A673 (cell line): ENCODE data around the gene SNRPA. TPM values are rescaled to one million over a fixed set of nuclear protein-coding genes. Genes with fewer than 3 reads are reported as not detected.

Experiments used
- BruUV-seq: library from RNA; stranded (reverse); fragments of 400-500 nt; replicated peaks from 2 replicates; lab custom pipeline; 2021; lab: Mats Ljungman, UMichigan
- CTCF ChIA-PET: fragments of 300-600 bp; sonication (Branson Sonifier 250); formaldehyde crosslinking; loops from one replicate; lab custom pipeline; 2022; ENCODE audit warnings: antibody characterized with exemption; lab: Charles Lee
- POLR2A ChIA-PET: fragments of 300-600 bp; sonication (Branson Sonifier 250); formaldehyde crosslinking; loops from one replicate; lab custom pipeline; 2022; ENCODE audit warnings: antibody characterized with exemption; ENCODE audit not compliant: low non-redundant PET; lab: Charles Lee
- DNase-seq: peaks from one replicate; pipeline ENCODE4 v3.0.0-alpha.2; 2015; ENCODE audit warnings: low spot score
- H3K27ac ChIP-seq: fragments of 200-600 bp; sonication (generic); 2 replicates; pipeline ENCODE4 v1.5.1; 2016; ENCODE audit warnings: mixed run types, low read depth, mild to moderate bottlenecking, mixed read lengths, antibody characterized with exemption, low read length; ENCODE audit not compliant: poor library complexity, severe bottlenecking
- H3K27me3 ChIP-seq: fragments of 200-600 bp; sonication (generic); replicated peaks from 2 replicates; pipeline ENCODE4 v1.6.1; 2017; ENCODE audit warnings: mixed run types, low read depth, mild to moderate bottlenecking, mixed read lengths, antibody characterized with exemption, low read length; ENCODE audit not compliant: insufficient read depth, poor library complexity
- H3K36me3 ChIP-seq: fragments of 200-600 bp; sonication (generic); 2 replicates; pipeline ENCODE4 v1.6.1; 2016; ENCODE audit warnings: mixed run types, mild to moderate bottlenecking, mixed read lengths, antibody characterized with exemption, low read length; ENCODE audit not compliant: insufficient read depth, poor library complexity, severe bottlenecking
- H3K4me1 ChIP-seq: fragments of 200-600 bp; sonication (generic); 2 replicates; pipeline ENCODE4 v1.6.1; 2017; ENCODE audit warnings: mixed run types, mild to moderate bottlenecking, mixed read lengths, antibody characterized with exemption, low read length; ENCODE audit not compliant: insufficient read depth, poor library complexity, severe bottlenecking
- H3K4me3 ChIP-seq: fragments of 200-600 bp; sonication (generic); 2 replicates; pipeline ENCODE4 v1.5.1; 2016; ENCODE audit warnings: low read depth, mixed run types, mild to moderate bottlenecking, mixed read lengths, low read length; ENCODE audit not compliant: poor library complexity, severe bottlenecking
- H3K9me3 ChIP-seq: fragments of 200-600 bp; sonication (generic); 2 replicates; pipeline ENCODE4 v1.6.1; 2016; ENCODE audit warnings: mixed run types, low read depth, mild to moderate bottlenecking, mixed read lengths, antibody characterized with exemption, low read length; ENCODE audit not compliant: poor library complexity, severe bottlenecking
- EZH2 ChIP-seq: fragments of 200-600 bp; sonication (generic); IDR thresholded peaks from 2 replicates; pipeline ENCODE4 v1.6.1; 2017; ENCODE audit warnings: borderline replicate concordance, low read depth, mild to moderate bottlenecking, mixed read lengths, antibody characterized with exemption, low read length; ENCODE audit not compliant: poor library complexity, severe bottlenecking
- intact Hi-C: fragments of 100-400 bp; cut with micrococcal nuclease; formaldehyde crosslinking; loops from one replicate; pipeline ENCODE4 v1.10.0; 2022; ENCODE audit not compliant: unreplicated experiment
- total RNA-seq: library from RNA; stranded (reverse); gene quantifications from 2 replicates; pipeline ENCODE4 v1.2.3, GENCODE V29; 2021
- TF ChIP-seq, protein P1 (sequence below): fragments of 300-800, 200-600 bp; sonication (generic); conservative IDR thresholded peaks from 2 replicates; pipeline ENCODE4 v1.5.1; 2017; ENCODE audit warnings: low read depth, mild to moderate bottlenecking, antibody characterized with exemption, low read length, moderate library complexity, mixed read lengths

SNRPA gene
- total RNA-seq, 1 experiment from 2014 or later, result 167 TPM

- intact Hi-C loops, result no loop called here
- POLR2A ChIA-PET, result interaction anchor here (0.6 kb wide), 2 partner anchors 15 to 535 kb away, joined by 5 to 9 read pairs; no protein-coding TSS in a partner anchor
- BruUV-seq, result no TSS peak
- H3K27me3 ChIP-seq, result no peaks in the 10 kb centered on the region
- H3K27ac ChIP-seq, result peak overlapping the region; percentile 6
- CTCF ChIA-PET, result interaction anchor here (0.8 kb wide), 1 partner anchor 8 kb away, joined by 5 read pairs; no protein-coding TSS in a partner anchor
- no peak for TF ChIP-seq EZH2
- TF ChIP-seq, protein P1, sequence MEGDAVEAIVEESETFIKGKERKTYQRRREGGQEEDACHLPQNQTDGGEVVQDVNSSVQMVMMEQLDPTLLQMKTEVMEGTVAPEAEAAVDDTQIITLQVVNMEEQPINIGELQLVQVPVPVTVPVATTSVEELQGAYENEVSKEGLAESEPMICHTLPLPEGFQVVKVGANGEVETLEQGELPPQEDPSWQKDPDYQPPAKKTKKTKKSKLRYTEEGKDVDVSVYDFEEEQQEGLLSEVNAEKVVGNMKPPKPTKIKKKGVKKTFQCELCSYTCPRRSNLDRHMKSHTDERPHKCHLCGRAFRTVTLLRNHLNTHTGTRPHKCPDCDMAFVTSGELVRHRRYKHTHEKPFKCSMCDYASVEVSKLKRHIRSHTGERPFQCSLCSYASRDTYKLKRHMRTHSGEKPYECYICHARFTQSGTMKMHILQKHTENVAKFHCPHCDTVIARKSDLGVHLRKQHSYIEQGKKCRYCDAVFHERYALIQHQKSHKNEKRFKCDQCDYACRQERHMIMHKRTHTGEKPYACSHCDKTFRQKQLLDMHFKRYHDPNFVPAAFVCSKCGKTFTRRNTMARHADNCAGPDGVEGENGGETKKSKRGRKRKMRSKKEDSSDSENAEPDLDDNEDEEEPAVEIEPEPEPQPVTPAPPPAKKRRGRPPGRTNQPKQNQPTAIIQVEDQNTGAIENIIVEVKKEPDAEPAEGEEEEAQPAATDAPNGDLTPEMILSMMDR, result no peak
- peaks cover 43% of the 10 kb centered on the region for H3K36me3 ChIP-seq
- no peaks in the 10 kb centered on the region for H3K9me3 ChIP-seq
- DNase-seq, result no peak
- peaks cover 7% of the 10 kb centered on the region for H3K4me1 ChIP-seq
- no peak overlapping the region for H3K4me3 ChIP-seq
Measured at GRCh38 chr19:40754611-40755247, 3.7 kb downstream of the SNRPA start.

DNA sequence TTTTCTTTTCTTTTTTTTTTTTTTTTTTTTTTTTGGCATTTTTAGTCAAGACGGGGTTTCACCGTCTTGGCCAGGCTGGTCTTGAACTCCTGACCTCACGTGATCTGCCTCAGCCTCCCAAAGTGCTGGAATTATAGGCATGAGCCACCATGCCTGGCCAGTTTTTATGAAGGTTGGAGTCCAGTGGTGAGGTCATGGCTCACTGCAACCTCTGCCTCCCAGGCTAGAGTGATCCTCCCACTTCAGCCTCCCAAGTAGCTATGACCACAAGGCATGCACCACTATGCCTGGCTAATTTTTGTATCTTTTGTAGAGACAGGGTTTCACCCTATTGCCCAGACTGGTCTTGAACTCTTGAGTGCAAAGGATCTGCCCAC is 4.2 kb downstream of the SNRPA start:
- ChIA-PET CTCF (interaction anchor here (0.8 kb wide), 1 partner anchor 8 kb away, joined by 5 read pairs; no protein-coding TSS in a partner anchor), POLR2A (interaction anchor here (0.6 kb wide), 2 partner anchors 15 to 534 kb away, joined by 5 to 9 read pairs; no protein-coding TSS in a partner anchor)
- BruUV-seq, result no TSS peak
- H3K27ac ChIP-seq, result no peak overlapping the region
- no peak for DNase-seq
- peaks cover 48% of the 10 kb centered on the region for H3K36me3 ChIP-seq
- H3K4me3 ChIP-seq, result no peak overlapping the region
- peaks cover 3% of the 10 kb centered on the region for H3K4me1 ChIP-seq
- no peaks in the 10 kb centered on the region for H3K9me3 ChIP-seq
- intact Hi-C loops, result no loop called here
- H3K27me3 ChIP-seq, result no peaks in the 10 kb centered on the region
- TF ChIP-seq, protein P1, result no peak
- TF ChIP-seq EZH2, result no peak

- no peaks in the 10 kb centered on the region for H3K9me3 ChIP-seq
- H3K36me3 ChIP-seq, result peaks cover 54% of the 10 kb centered on the region
- CTCF ChIA-PET, result no interaction called here
- H3K27me3 ChIP-seq, result no peaks in the 10 kb centered on the region
- H3K4me1 ChIP-seq, result peaks cover 3% of the 10 kb centered on the region
- TF ChIP-seq EZH2, result no peak
- TF ChIP-seq, protein P1, result no peak
- H3K4me3 ChIP-seq, result no peak overlapping the region
- no TSS peak for BruUV-seq
- no peak overlapping the region for H3K27ac ChIP-seq
- intact Hi-C loops, result no loop called here
- no peak for DNase-seq
- POLR2A ChIA-PET, result interaction anchor here (0.8 kb wide), 1 partner anchor 22 kb away, joined by 3 read pairs; the partner anchor contains the start of gene RAB4B
Measured at GRCh38 chr19:40755791-40756190, 4.8 kb downstream of the SNRPA start.
